Measurements from ENCODE around the gene CUX1.

Gene CUX1

DNA sequence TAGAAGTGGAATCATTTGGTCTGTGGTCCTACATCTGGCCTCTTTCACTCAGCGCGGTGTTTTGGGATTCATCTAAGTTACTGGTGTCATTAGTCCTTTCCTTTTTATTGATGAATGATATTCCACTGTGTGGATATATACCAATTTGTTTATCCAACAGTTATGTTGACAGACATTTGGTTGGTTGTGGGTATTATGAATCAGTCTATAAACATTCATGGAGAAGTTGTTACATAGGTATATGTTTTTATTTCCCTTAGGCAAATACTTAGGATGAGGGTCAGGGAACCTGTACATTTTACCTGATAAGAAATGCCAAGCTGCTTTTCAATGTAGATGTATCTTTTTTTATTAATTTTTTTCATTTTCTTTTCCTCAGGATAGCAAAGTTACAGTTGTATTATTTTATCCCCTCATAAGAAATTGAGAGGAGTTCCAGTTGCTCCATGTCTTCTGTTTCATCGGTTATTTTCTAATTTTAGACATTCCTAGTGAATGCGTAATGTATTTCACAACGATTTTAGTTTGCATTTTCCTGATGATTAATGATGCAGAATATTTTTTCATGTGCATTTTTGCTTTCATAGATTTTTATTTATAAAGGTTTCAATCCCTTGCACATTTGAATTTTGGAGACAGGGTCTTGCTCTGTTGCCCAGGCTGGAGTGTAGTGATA is 265.4 kb downstream of the CUX1 start:
- no peak for DNase-seq

- DNase-seq = no peak
Observed at GRCh38 chr7:102085218-102085772, 267.9 kb downstream of the CUX1 start.

DNA sequence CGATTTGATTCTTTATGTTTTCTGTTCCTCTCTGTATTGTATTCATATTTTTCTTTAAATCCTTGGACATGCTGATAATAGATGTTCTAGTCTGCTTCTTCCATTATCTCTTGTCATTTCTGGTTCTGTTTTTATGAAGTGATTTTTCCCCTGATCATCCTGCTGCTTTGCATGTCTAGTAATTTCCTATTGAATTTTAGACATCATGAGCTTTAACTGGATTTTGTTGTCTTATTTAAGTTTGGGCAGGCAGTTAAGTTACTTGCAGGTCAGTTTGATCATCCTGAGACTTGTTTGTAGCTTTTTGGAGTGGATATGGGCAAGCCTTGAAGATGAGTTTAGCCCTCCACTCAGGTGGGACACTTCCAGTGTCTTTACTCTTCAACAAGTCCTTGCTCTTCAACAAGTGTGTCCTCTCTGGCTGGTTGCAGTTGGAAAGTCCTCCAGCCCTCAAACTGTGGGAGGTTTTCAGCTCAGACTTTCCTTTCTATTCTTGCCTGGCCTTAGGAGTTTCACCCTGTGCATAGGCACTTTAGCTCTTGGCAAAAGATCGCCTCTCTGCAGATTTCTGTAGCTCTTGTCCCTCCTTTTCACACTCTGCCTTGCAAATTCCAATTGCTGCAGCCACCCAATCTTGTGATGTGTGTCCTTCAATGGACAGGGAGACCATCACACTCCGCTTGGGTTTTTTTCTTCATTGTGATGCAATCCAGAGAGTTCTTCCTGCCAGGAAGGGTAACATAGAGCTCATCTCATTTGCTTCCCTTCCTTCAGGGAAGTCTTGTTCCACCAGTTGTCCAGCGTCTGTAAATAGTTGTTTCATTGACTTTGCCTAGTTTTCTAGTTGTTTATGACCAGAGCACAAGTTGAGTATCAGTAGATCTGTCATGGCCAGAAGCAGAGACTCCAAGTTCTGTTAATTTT is 272.0 kb downstream of the CUX1 start:
- no peak for DNase-seq

DNA sequence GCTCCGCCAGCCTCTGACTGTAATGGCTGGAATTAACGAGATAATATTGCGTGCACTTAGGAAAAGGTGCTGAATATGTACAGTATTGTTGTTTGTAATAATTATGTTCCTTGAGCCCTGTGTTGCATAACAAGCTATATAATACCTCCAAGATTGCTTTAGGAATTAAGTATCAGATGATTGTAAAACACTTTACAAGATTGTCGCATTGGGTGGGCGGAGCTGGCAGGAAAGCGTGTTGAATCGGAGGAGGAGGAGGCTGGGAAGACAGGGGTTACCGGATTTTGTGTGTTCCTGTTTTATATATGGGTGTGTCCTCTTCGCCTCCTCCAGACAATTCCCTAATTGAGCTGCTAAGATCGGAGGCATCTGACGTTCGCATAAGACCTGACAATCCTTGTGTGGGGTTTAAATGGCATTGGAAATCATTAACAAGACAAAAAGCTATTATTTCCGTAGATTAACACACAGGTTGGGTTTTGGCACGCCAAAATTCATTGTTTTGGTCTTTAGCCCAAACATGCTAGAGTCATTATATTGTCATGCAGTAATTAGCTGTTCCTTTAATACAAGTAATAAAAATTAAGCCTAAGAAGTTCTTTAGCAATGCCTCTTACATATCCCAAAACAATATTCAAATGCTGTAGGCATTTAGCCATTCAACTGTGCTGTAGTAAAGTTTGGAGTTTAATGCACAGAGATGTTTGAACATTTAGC is 276.3 kb downstream of the CUX1 start:
- no peak for DNase-seq

DNA sequence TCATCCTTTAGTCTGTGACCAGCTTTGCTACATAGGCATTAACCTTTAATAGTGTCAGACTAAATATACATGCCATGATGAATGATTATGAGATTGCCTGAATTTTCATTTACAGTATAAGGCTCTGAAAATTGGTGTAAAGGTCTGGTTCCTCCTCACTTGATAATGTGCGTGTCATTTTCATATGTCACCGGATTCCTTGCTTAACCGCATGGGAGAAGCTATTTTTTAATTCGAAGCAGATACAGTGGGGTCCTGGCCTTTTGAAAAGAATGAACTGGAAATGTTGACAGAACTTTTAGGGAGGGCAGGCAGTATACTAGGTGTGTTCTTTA is 276.9 kb downstream of the CUX1 start:
- no peak for DNase-seq

GRCh38 chr7:102095321-102096011 is 278.0 kb downstream of the CUX1 start:
- no peak for DNase-seq

DNA sequence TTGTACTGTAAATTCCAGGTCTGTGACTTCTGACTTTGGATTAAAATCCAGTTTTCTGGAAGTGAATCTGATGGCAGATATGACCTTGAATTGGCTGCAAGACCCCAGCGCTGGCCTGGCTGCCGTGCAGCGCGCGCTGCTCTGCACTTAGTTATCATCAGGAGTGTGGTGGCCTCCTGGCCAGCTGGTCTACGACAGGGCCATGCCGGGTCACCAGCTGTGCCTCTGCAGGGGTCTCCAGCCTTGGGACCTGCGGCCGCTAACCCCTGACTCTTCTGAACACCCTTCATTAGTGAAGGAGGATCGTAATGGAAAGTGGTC is 278.5 kb downstream of the CUX1 start:
- DNase-seq = no peak

GRCh38 chr7:102096706-102097427 is 279.4 kb downstream of the CUX1 start:
- no peak for DNase-seq

GRCh38 chr7:102097601-102098161 is 280.3 kb downstream of the CUX1 start:
- no peak for DNase-seq

DNA sequence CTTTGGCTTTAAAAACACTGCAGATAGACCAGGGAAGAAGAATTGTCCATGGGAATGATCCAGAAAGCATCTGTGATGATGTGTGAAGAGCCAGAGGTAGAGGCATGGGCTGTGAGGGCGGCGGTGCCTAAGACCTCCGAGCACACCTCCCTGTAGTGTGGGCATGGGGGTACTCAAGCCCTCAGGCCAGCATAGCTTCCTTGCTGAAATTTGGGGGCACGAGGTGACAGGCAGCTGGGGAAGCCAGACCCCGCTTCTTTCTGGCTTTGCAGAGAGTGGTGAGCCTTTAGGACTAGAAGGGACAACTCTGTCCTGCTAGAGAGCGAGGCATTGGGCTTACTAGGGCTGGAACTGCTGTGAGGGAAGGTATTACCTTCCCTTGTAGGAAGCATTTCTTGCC is 281.6 kb downstream of the CUX1 start:
- DNase-seq = no peak

GRCh38 chr7:102099474-102099873 is 282.0 kb downstream of the CUX1 start:
- no peak for DNase-seq

DNA sequence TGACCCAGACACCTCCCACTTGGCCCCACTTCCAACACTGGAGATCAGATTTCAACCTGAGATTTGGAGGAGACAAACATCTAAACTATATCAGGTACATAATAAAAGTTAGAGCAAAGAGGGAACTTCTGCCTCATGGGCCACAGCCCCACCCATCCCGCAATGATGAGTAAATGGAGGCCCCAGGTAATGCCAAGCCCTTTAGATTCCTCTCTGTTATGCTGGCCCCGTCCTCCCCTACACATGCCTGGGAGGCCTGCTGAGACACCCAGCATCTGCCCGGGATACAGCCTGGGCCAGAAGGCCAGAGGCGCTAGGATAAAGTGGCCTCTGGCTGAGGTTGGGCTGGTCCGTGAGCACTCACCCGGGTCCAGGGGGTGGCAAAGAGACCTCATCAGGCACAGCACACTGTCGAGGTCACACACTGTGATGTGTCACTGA is 283.7 kb downstream of the CUX1 start:
- no peak for DNase-seq

- no peak for DNase-seq
Observed at GRCh38 chr7:102101926-102102325, 284.5 kb downstream of the CUX1 start.

DNA sequence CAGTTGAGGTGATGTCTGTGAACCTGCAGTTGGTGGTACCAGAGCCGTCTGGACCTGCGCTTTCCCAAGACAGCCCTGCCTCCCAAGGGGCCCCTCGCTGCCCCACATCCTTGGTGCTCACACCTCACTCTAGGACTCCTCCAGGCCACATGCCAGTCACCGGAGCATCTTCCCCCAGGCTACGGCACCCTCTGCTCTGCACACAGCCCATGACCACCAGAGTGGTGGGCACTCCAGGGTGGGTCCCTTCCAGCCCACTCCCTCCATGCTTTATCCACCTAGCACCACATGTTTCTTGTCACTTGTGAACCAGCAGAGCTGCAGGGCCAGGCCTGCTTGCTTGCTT is 285.6 kb downstream of the CUX1 start:
- DNase-seq = no peak

DNA sequence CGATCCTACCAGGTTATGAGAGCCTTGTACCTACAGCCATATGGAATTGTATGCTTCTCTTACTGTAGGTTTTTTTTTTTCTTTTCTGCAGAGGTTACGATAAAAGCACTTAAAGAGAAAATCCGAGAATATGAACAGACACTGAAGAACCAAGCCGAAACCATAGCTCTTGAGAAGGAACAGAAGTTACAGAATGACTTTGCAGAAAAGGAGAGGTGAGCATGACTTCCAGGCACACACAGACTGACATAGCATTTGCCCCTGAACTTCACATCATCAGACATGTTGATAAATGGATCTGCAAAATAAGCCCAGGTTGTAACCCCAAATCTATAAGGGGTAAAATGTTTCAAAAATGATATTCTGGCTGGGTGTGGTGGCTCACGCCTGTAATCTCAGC is 286.8 kb downstream of the CUX1 start:
- DNase-seq = no peak

DNA sequence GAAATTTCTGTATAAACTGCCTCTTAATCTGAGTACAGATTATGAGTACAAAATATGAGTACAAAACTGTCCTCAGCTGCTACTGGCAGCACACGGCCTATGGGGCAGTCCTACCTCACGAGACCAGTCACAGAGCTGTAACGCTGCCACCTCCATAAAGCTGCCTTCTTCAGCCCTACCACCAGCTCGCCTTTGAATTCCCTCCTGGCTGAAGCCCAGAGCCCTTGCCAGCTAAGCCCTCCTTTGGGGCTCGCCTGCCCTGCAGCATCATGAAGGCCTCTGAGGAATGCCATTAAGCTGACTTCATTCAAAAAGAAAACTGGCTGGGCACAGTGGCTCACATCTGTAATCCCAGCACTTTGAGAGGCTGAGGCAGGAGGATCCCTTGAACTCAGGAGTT is 289.2 kb downstream of the CUX1 start:
- no peak for DNase-seq

DNA sequence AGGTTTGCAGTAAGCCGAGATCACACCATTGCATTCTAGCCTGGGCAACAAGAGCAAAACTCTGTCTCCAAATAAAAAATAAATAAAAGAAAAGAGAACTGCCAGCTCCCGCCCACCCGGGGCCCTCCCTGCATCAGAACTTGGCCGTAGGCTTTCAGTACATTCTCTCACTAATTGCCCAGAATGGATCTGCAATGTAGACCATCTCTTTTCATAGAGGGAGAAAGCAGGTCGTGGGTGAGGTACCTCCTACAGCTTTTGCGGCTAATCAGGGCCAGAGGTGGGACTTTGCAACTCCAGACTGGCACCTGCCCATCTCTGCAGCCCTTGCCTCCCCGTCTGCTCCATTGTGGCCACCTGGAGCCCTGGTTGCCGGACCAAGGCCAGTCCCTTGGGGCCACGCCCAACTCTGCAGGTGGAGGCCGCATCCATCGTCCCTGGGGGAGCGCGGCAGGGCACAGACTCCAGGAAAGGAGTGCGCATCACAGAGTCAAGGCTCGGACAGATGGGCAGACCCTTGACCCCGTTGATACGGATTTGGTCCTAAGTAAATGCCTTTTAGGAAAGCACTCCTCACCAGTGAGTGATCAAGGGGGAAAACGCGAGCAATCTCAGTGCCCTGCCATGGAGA is 290.2 kb downstream of the CUX1 start:
- DNase-seq = no peak

GRCh38 chr7:102111061-102112041 is 293.9 kb downstream of the CUX1 start:
- DNase-seq = no peak

- DNase-seq = no peak
Observed at GRCh38 chr7:102115181-102115580, 297.8 kb downstream of the CUX1 start.

DNA sequence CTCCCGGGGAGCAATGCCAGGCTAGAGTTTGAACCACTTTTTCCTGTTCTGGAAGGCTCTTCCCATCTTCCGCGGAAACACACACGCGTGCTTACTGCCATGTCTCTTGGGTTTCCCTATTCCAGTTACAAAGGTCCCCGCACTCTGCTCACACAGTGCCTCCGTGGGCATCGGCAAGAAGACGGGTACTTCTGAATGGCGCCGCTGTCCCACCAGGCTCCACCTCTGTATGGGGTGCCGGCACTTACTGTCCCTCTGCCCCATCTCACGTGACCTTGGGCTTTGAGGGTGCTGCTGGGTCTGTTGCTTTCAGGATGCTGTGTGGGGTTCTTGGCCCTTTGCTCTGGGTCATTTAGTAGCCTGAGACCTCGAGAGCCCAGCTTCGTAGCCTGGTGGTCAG is 298.5 kb downstream of the CUX1 start:
- no peak for DNase-seq

All from right forelimb (tissue), 1 donor.